MM.1S (cell line): ENCODE data around the gene SQOR.

Experiments
- DNase-seq: peaks from one replicate; pipeline ENCODE4 v3.0.0-alpha.2; 2015
- H2AFZ ChIP-seq: fragments of 300-600 bp; sonication (generic); 2 replicates; pipeline ENCODE4 v1.6.0; 2016; ENCODE audit warnings: antibody characterized with exemption, low read length
- H3F3A ChIP-seq: fragments of 300-600 bp; sonication (generic); 2 replicates; pipeline ENCODE4 v1.6.1; 2016; ENCODE audit warnings: mild to moderate bottlenecking, antibody characterized with exemption, low read length, moderate library complexity, mixed read lengths; ENCODE audit not compliant: insufficient read depth
- H3K27ac ChIP-seq: fragments of 300-600 bp; sonication (generic); 2 replicates; pipeline ENCODE4 v1.5.1; 2016; ENCODE audit warnings: mild to moderate bottlenecking, low read length
- H3K27me3 ChIP-seq: fragments of 300-600 bp; sonication (generic); replicated peaks from 2 replicates; pipeline ENCODE4 v1.6.0; 2016; ENCODE audit warnings: low read length; ENCODE audit not compliant: insufficient read depth
- H3K36me3 ChIP-seq: fragments of 300-600 bp; sonication (generic); replicated peaks from 2 replicates; pipeline ENCODE4 v1.6.1; 2016; ENCODE audit warnings: mild to moderate bottlenecking, low read length, mixed read lengths; ENCODE audit not compliant: insufficient read depth
- H3K4me1 ChIP-seq: fragments of 300-600 bp; sonication (generic); 2 replicates; pipeline ENCODE4 v1.6.1; 2016; ENCODE audit warnings: low read length, mixed read lengths
- H3K4me2 ChIP-seq: fragments of 300-600 bp; sonication (generic); 2 replicates; pipeline ENCODE4 v1.6.0; 2016; ENCODE audit warnings: low read depth, low read length
- H3K4me3 ChIP-seq: fragments of 300-600 bp; sonication (generic); 2 replicates; pipeline ENCODE4 v1.5.1; 2016; ENCODE audit warnings: low read length, mixed read lengths
- H3K79me2 ChIP-seq: fragments of 300-600 bp; sonication (generic); 2 replicates; pipeline ENCODE4 v1.6.1; 2016; ENCODE audit warnings: mixed run types, low read length, mixed read lengths
- H3K9ac ChIP-seq: fragments of 300-600 bp; sonication (generic); 2 replicates; pipeline ENCODE4 v1.6.1; 2016; ENCODE audit warnings: low read length, mixed read lengths
- H3K9me2 ChIP-seq: fragments of 300-600 bp; sonication (generic); replicated peaks from 2 replicates; pipeline ENCODE4 v1.6.1; 2016; ENCODE audit warnings: mild to moderate bottlenecking, low read length, mixed read lengths; ENCODE audit not compliant: insufficient read depth
- H3K9me3 ChIP-seq: fragments of 300-600 bp; sonication (generic); replicated peaks from 2 replicates; pipeline ENCODE4 v1.6.1; 2016; ENCODE audit warnings: mild to moderate bottlenecking, low read length, mixed read lengths; ENCODE audit not compliant: insufficient read depth
- H4K20me1 ChIP-seq: fragments of 300-600 bp; sonication (generic); 2 replicates; pipeline ENCODE4 v1.6.1; 2016; ENCODE audit warnings: mild to moderate bottlenecking, low read length, moderate library complexity, mixed read lengths; ENCODE audit not compliant: insufficient read depth
- EZH2 ChIP-seq: fragments of 300-600 bp; sonication (generic); optimal IDR thresholded peaks from 2 replicates; pipeline ENCODE3; 2017; ENCODE audit warnings: low read depth, mild to moderate bottlenecking, antibody characterized with exemption, low read length, mixed read lengths
- EZH2phosphoT487 ChIP-seq: fragments of 300-600 bp; sonication (generic); IDR thresholded peaks from 2 replicates; pipeline ENCODE4 v1.6.1; 2018; ENCODE audit warnings: antibody characterized with exemption, low read length
- TF ChIP-seq, protein P1 (sequence below): fragments of 300-600 bp; sonication (generic); IDR thresholded peaks from 2 replicates; pipeline ENCODE4 v1.5.1; 2016; ENCODE audit warnings: antibody characterized with exemption, low read length, mixed read lengths

The SQOR gene

DNA sequence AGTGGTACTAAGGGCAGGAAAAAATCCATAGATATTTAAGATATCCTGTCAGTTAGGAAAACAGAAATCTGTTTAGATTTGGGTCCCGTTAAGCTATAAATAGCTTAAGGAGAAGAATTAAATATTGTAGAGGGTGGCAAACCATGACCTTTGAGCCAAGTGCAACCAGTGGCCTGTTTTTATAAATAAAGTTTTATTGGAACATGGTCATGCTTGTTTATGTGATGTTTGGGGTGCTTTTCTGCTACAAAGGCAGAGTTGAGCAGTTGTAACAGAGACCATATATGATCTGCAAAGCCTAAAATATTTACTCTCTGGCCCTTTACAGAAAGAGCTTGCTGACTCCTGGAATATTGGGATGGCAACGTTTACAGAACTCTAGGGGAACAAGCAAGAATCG lies 66.3 kb downstream of the SQOR start:
- H4K20me1 ChIP-seq = no peaks in the 10 kb centered on the region
- 0 out of 2 replicates have a peak, but pooled peaks cover 5% of the 10 kb centered on the region for H3F3A ChIP-seq
- no peak overlapping the region for H2AFZ ChIP-seq
- no peaks in the 10 kb centered on the region for H3K27me3 ChIP-seq
- H3K36me3 ChIP-seq = no peaks in the 10 kb centered on the region
- no peak overlapping the region for H3K27ac ChIP-seq
- H3K9me3 ChIP-seq = no peaks in the 10 kb centered on the region
- DNase-seq = no peak
- peaks cover 4% of the 10 kb centered on the region for H3K4me1 ChIP-seq
- no peaks in the 10 kb centered on the region for H3K9me2 ChIP-seq
- no peaks in the 10 kb centered on the region for H3K79me2 ChIP-seq
- H3K9ac ChIP-seq = no peak overlapping the region
- H3K4me3 ChIP-seq = no peak overlapping the region
- H3K4me2 ChIP-seq = no peak overlapping the region
- TF ChIP-seq, protein P1, sequence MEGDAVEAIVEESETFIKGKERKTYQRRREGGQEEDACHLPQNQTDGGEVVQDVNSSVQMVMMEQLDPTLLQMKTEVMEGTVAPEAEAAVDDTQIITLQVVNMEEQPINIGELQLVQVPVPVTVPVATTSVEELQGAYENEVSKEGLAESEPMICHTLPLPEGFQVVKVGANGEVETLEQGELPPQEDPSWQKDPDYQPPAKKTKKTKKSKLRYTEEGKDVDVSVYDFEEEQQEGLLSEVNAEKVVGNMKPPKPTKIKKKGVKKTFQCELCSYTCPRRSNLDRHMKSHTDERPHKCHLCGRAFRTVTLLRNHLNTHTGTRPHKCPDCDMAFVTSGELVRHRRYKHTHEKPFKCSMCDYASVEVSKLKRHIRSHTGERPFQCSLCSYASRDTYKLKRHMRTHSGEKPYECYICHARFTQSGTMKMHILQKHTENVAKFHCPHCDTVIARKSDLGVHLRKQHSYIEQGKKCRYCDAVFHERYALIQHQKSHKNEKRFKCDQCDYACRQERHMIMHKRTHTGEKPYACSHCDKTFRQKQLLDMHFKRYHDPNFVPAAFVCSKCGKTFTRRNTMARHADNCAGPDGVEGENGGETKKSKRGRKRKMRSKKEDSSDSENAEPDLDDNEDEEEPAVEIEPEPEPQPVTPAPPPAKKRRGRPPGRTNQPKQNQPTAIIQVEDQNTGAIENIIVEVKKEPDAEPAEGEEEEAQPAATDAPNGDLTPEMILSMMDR = no peak
- no peak for TF ChIP-seq EZH2phosphoT487
- no peak for TF ChIP-seq EZH2

DNA sequence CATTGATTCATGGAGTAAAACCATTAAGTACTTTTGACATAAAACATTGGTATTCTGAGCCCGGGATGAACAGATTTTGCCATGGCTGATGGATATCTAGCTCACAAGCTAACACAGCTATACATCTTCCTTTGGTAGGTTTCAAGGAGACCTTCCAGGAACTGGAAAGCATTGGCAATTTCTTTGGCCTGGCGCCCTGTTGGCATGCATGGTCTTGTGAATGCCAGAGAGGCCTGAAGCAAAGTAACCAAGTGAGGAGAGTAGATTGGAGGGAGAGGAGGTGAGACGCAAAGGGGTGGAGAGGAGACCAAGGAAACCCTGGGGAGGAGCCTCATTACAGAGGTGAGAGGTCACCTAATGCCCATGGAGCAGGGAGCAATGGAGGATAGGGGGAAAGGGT lies 67.2 kb downstream of the SQOR start:
- TF ChIP-seq EZH2phosphoT487 (no peak), EZH2 (no peak)
- TF ChIP-seq, protein P1 = no peak
- Histone ChIP-seq H4K20me1 (no peaks in the 10 kb centered on the region), H3K27ac (no peak overlapping the region), H2AFZ (no peak overlapping the region), H3K9me2 (no peaks in the 10 kb centered on the region), H3F3A (0 out of 2 replicates have a peak, but pooled peaks cover 5% of the 10 kb centered on the region), H3K79me2 (no peaks in the 10 kb centered on the region), H3K27me3 (no peaks in the 10 kb centered on the region), H3K4me1 (peaks cover 6% of the 10 kb centered on the region), H3K4me2 (no peak overlapping the region), H3K9ac (no peak overlapping the region), H3K36me3 (no peaks in the 10 kb centered on the region), H3K4me3 (no peak overlapping the region), H3K9me3 (no peaks in the 10 kb centered on the region)
- DNase-seq = no peak

DNA sequence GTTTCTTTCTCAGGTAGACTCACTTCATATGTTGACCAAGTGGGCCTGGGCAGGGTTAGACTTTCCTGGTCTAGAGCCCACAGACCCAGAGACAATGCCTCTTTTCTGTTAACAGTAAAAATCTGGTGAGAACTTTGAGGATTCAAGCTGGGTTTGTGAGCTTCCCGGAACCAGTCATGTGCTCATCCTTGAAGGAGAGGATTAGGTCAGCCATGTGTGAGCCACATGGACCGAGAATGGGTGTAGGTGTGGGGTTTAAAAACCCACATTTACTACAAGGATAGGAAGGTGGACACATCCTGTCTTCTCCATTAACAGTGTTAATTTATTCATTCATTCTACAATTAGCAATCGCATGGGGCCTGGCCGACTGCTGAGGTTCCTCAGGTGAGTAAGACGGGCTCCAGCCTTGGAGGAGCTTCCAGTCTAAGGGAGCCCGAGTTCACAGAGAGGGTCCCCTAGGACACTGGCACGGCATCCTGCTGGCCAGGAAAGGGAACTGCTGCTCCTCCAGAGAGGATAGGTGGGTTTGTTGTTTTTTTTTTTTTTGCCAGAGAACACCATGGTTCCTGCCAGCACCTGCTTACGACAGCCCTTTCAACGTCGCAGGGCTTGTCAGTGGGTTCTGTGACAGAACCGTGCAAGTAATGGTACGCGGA lies 69.0 kb downstream of the SQOR start:
- Histone ChIP-seq H3K36me3 (no peaks in the 10 kb centered on the region), H3F3A (0 out of 2 replicates have a peak, but pooled peaks cover 5% of the 10 kb centered on the region), H3K79me2 (no peaks in the 10 kb centered on the region), H2AFZ (no peak overlapping the region), H3K4me2 (no peak overlapping the region), H3K9me3 (no peaks in the 10 kb centered on the region), H3K9ac (no peak overlapping the region), H3K27me3 (no peaks in the 10 kb centered on the region), H4K20me1 (no peaks in the 10 kb centered on the region), H3K4me3 (no peak overlapping the region), H3K9me2 (no peaks in the 10 kb centered on the region), H3K27ac (no peak overlapping the region), H3K4me1 (peaks cover 6% of the 10 kb centered on the region)
- TF ChIP-seq, protein P1 = peak; percentile 8; the same call in 1 of the 2 replicates
- no peak for TF ChIP-seq EZH2phosphoT487
- TF ChIP-seq EZH2 = no peak
- no peak for DNase-seq
